GM23338 (cell line): Measurements from ENCODE around the gene DLG3.
A peak's percentile ranks its signal among the peaks of the same experiment; 100 is the strongest.

Experiments
- EZH2 ChIP-seq: fragments of 200-600 bp; sonication (generic); IDR thresholded peaks from one replicate; pipeline ENCODE4 v1.8.0; 2017; ENCODE audit warnings: antibody characterized with exemption, mild to moderate bottlenecking, low read depth; ENCODE audit not compliant: unreplicated experiment
- EZH2phosphoT487 ChIP-seq: fragments of 200-600 bp; sonication (generic); IDR thresholded peaks from one replicate; pipeline ENCODE4 v1.8.1; 2018; ENCODE audit warnings: antibody characterized with exemption; ENCODE audit not compliant: unreplicated experiment
- JUNB ChIP-seq: IDR thresholded peaks from one replicate; pipeline ENCODE4 v1.6.1; 2016; ENCODE audit warnings: antibody characterized with exemption; ENCODE audit not compliant: unreplicated experiment
- NANOG ChIP-seq: IDR thresholded peaks from 2 replicates; pipeline ENCODE4 v1.6.1; 2016; ENCODE audit warnings: antibody characterized with exemption, borderline replicate concordance
- POLR2AphosphoS5 ChIP-seq: IDR thresholded peaks from 2 replicates; pipeline ENCODE4 v1.6.1; 2016; ENCODE audit warnings: antibody characterized with exemption, low read depth
- ZNF331 ChIP-seq: fragments of 250-450 bp; sonication (Bioruptor Pico); IDR thresholded peaks from 2 replicates; pipeline ENCODE4 v1.5.0; 2020; ENCODE audit warnings: low read depth, mild to moderate bottlenecking, moderate library complexity
- TF ChIP-seq, protein P1 (sequence below), 2 experiments: fragments of 200-600 bp in 1 of 2; sonication (generic) in 1 of 2; conservative IDR thresholded peaks; 2 replicates each; pipeline versions ENCODE4 v1.5.1 to v1.6.1; 2016 to 2017; ENCODE audit warnings: antibody characterized with exemption in 2 of 2, low read depth in 2 of 2, mild to moderate bottlenecking in 2 of 2, moderate library complexity in 1 of 2
- TF ChIP-seq, protein P2 (sequence below): IDR thresholded peaks from one replicate; pipeline ENCODE4 v1.6.1; 2018; ENCODE audit warnings: antibody characterized with exemption; ENCODE audit not compliant: unreplicated experiment
- TF ChIP-seq, protein P3 (sequence below): fragments of 250-450 bp; sonication (Bioruptor Pico); IDR thresholded peaks from 2 replicates; pipeline ENCODE4 v1.5.0; 2020; ENCODE audit warnings: mild to moderate bottlenecking, moderate library complexity

DNA sequence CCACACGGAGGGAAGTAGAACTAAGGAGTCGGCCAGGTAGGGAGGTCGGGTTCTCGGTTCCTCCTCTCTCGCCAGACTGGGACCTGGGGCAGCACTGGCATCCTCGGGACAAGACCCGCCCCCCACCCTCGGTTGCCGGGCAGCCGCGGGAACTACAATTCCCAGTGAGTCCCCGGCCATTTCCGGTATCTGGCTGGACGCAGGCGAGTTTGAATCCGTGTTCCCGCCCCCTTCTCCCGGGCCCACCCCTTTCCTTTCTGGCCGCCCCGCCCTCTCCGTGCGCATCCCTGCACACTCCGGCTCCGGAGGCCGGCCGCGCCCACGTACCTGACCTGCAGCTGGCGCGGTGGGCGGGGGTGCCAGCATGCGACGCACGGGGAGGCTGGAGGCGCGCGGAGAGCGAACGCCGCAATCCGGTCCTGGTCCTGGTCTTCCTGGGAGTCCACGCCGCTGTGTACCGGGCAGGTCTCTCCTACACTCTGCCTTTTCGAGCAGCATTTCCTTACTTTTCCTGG lies 10.2 kb upstream of the DLG3 start:
- TF ChIP-seq POLR2AphosphoS5 (peak; percentile 72), EZH2 (no peak), EZH2phosphoT487 (no peak), ZNF331 (CRISPR knock-in tag) (no peak), NANOG (no peak), JUNB (no peak)
- TF ChIP-seq, protein P1, sequence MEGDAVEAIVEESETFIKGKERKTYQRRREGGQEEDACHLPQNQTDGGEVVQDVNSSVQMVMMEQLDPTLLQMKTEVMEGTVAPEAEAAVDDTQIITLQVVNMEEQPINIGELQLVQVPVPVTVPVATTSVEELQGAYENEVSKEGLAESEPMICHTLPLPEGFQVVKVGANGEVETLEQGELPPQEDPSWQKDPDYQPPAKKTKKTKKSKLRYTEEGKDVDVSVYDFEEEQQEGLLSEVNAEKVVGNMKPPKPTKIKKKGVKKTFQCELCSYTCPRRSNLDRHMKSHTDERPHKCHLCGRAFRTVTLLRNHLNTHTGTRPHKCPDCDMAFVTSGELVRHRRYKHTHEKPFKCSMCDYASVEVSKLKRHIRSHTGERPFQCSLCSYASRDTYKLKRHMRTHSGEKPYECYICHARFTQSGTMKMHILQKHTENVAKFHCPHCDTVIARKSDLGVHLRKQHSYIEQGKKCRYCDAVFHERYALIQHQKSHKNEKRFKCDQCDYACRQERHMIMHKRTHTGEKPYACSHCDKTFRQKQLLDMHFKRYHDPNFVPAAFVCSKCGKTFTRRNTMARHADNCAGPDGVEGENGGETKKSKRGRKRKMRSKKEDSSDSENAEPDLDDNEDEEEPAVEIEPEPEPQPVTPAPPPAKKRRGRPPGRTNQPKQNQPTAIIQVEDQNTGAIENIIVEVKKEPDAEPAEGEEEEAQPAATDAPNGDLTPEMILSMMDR (conservative IDR thresholded peaks at IDR 0.05; ENCODE audit: low read depth in 2 of 2), result no peak
- TF ChIP-seq, protein P2, sequence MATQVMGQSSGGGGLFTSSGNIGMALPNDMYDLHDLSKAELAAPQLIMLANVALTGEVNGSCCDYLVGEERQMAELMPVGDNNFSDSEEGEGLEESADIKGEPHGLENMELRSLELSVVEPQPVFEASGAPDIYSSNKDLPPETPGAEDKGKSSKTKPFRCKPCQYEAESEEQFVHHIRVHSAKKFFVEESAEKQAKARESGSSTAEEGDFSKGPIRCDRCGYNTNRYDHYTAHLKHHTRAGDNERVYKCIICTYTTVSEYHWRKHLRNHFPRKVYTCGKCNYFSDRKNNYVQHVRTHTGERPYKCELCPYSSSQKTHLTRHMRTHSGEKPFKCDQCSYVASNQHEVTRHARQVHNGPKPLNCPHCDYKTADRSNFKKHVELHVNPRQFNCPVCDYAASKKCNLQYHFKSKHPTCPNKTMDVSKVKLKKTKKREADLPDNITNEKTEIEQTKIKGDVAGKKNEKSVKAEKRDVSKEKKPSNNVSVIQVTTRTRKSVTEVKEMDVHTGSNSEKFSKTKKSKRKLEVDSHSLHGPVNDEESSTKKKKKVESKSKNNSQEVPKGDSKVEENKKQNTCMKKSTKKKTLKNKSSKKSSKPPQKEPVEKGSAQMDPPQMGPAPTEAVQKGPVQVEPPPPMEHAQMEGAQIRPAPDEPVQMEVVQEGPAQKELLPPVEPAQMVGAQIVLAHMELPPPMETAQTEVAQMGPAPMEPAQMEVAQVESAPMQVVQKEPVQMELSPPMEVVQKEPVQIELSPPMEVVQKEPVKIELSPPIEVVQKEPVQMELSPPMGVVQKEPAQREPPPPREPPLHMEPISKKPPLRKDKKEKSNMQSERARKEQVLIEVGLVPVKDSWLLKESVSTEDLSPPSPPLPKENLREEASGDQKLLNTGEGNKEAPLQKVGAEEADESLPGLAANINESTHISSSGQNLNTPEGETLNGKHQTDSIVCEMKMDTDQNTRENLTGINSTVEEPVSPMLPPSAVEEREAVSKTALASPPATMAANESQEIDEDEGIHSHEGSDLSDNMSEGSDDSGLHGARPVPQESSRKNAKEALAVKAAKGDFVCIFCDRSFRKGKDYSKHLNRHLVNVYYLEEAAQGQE, result no peak
- TF ChIP-seq, protein P3, sequence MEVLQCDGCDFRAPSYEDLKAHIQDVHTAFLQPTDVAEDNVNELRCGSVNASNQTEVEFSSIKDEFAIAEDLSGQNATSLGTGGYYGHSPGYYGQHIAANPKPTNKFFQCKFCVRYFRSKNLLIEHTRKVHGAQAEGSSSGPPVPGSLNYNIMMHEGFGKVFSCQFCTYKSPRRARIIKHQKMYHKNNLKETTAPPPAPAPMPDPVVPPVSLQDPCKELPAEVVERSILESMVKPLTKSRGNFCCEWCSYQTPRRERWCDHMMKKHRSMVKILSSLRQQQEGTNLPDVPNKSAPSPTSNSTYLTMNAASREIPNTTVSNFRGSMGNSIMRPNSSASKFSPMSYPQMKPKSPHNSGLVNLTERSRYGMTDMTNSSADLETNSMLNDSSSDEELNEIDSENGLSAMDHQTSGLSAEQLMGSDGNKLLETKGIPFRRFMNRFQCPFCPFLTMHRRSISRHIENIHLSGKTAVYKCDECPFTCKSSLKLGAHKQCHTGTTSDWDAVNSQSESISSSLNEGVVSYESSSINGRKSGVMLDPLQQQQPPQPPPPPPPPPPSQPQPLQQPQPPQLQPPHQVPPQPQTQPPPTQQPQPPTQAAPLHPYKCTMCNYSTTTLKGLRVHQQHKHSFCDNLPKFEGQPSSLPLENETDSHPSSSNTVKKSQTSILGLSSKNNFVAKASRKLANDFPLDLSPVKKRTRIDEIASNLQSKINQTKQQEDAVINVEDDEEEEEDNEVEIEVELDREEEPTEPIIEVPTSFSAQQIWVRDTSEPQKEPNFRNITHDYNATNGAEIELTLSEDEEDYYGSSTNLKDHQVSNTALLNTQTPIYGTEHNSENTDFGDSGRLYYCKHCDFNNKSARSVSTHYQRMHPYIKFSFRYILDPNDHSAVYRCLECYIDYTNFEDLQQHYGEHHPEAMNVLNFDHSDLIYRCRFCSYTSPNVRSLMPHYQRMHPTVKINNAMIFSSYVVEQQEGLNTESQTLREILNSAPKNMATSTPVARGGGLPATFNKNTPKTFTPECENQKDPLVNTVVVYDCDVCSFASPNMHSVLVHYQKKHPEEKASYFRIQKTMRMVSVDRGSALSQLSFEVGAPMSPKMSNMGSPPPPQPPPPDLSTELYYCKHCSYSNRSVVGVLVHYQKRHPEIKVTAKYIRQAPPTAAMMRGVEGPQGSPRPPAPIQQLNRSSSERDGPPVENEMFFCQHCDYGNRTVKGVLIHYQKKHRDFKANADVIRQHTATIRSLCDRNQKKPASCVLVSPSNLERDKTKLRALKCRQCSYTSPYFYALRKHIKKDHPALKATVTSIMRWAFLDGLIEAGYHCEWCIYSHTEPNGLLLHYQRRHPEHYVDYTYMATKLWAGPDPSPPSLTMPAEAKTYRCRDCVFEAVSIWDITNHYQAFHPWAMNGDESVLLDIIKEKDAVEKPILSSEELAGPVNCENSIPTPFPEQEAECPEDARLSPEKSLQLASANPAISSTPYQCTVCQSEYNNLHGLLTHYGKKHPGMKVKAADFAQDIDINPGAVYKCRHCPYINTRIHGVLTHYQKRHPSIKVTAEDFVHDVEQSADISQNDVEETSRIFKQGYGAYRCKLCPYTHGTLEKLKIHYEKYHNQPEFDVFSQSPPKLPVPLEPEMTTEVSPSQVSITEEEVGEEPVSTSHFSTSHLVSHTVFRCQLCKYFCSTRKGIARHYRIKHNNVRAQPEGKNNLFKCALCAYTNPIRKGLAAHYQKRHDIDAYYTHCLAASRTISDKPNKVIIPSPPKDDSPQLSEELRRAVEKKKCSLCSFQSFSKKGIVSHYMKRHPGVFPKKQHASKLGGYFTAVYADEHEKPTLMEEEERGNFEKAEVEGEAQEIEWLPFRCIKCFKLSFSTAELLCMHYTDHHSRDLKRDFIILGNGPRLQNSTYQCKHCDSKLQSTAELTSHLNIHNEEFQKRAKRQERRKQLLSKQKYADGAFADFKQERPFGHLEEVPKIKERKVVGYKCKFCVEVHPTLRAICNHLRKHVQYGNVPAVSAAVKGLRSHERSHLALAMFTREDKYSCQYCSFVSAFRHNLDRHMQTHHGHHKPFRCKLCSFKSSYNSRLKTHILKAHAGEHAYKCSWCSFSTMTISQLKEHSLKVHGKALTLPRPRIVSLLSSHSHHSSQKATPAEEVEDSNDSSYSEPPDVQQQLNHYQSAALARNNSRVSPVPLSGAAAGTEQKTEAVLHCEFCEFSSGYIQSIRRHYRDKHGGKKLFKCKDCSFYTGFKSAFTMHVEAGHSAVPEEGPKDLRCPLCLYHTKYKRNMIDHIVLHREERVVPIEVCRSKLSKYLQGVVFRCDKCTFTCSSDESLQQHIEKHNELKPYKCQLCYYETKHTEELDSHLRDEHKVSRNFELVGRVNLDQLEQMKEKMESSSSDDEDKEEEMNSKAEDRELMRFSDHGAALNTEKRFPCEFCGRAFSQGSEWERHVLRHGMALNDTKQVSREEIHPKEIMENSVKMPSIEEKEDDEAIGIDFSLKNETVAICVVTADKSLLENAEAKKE, result no peak
